ENCODE data around the gene PRDM5.

The PRDM5 gene

DNA sequence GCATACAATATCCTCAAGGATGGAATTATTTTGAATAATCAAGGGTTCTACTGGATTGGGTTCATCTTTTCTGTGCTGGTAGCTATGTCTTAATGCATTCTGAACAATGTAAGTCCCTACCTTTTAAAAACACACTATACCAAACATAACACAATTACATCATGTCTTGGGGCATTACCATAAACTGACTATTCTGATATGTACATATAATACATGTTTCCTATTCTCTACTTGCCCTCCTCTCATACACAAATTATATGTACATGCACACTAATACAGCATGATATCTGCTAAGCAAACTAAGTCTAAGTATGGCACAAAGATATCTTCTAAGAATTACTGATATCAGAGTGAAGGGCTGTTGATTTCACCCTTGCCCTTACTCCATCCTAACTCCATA is 147.1 kb downstream of the PRDM5 start:
- Histone ChIP-seq H3K9ac (ENCODE audit: low read depth, low read length) (no peak overlapping the region), H3K9me3 (ENCODE audit: insufficient read depth, low read depth, low read length) (peaks cover 8% of the 10 kb centered on the region; the same call in 1 of the 2 replicates), H3K27ac (ENCODE audit: low read depth, low read length) (no peak overlapping the region), H3K4me3 (ENCODE audit: low read length) (no peak overlapping the region), H3K4me1 (ENCODE audit: insufficient read depth, low read length) (no peaks in the 10 kb centered on the region), H3K27me3 (ENCODE audit: insufficient read depth, low read length) (no peaks in the 10 kb centered on the region), H3K36me3 (ENCODE audit: insufficient read depth, low read length) (no peaks in the 10 kb centered on the region)

DNA sequence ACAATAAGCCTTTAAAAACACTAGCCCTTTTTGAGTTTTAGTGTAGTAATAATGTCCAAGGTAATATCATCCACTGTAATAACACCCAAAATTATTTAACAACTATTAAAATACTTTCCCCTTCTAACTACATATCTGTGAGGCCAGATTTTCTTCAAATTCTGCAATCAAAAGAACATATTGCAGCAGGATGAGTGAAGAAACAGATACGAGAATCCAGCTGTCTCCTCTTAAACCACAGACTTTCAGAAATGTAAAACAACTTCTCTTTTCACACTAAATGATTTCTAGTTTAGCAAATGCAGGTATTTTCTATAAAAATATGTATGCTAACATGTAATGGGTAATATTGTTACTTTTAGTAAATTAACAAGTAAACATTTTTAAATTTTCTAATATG is 148.9 kb downstream of the PRDM5 start:
- no peaks in the 10 kb centered on the region for H3K4me1 ChIP-seq (ENCODE audit: insufficient read depth, low read length)
- H3K9ac ChIP-seq (ENCODE audit: low read depth, low read length): no peak overlapping the region
- no peak overlapping the region for H3K27ac ChIP-seq (ENCODE audit: low read depth, low read length)
- H3K9me3 ChIP-seq (ENCODE audit: insufficient read depth, low read depth, low read length): peaks cover 8% of the 10 kb centered on the region; the same call in 1 of the 2 replicates
- H3K36me3 ChIP-seq (ENCODE audit: insufficient read depth, low read length): no peaks in the 10 kb centered on the region
- H3K27me3 ChIP-seq (ENCODE audit: insufficient read depth, low read length): no peaks in the 10 kb centered on the region
- no peak overlapping the region for H3K4me3 ChIP-seq (ENCODE audit: low read length)
- 92% methylated on average over 1 of the region's 1 CpG for WGBS

DNA sequence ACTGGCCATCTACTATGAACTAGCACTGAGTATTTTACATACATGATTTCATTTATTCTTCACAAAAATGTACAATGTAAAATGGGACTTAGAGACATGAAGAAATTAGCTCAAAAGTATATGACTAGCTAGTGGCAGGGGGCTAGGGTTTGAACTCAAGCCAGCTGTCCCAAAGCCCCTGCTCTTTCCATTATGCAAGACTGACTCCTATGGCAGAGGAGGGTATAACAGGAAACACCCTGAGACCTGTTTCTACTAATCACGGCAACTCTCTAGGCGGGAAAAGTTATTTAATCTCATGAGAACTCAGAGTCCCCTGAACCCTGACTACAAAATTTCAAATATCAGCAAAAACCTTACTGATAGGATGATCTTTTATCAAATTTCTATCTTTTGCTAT is 150.6 kb downstream of the PRDM5 start:
- WGBS: 69% methylated on average over 2 of the region's 2 CpGs
- H3K9ac ChIP-seq (ENCODE audit: low read depth, low read length): no peak overlapping the region
- H3K4me3 ChIP-seq (ENCODE audit: low read length): no peak overlapping the region
- peaks cover 8% of the 10 kb centered on the region; the same call in 1 of the 2 replicates for H3K9me3 ChIP-seq (ENCODE audit: insufficient read depth, low read depth, low read length)
- H3K27me3 ChIP-seq (ENCODE audit: insufficient read depth, low read length): no peaks in the 10 kb centered on the region
- H3K4me1 ChIP-seq (ENCODE audit: insufficient read depth, low read length): no peaks in the 10 kb centered on the region
- no peaks in the 10 kb centered on the region for H3K36me3 ChIP-seq (ENCODE audit: insufficient read depth, low read length)
- H3K27ac ChIP-seq (ENCODE audit: low read depth, low read length): no peak overlapping the region

DNA sequence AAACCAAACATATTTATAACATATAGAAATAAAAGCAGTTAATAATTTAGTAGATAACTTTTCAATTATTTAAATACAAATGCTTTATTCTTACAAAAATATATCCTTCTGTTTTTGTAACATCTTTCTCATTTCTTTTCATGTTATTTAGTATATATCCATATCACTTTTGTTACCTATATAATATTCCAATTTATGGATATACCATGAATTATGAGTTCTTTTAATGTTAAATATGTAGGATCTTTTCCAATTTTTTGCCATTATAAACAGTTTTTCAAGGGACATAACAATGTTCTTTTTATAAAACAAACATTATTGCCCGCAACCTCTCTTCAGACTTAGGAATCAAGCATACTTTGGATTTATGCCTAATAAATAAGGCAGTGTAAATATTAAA is 151.6 kb downstream of the PRDM5 start:
- Histone ChIP-seq H3K4me1 (ENCODE audit: insufficient read depth, low read length) (no peaks in the 10 kb centered on the region), H3K9me3 (ENCODE audit: insufficient read depth, low read depth, low read length) (peaks cover 8% of the 10 kb centered on the region; the same call in 1 of the 2 replicates)
- WGBS: 100% methylated on average over 1 of the region's 1 CpG

DNA sequence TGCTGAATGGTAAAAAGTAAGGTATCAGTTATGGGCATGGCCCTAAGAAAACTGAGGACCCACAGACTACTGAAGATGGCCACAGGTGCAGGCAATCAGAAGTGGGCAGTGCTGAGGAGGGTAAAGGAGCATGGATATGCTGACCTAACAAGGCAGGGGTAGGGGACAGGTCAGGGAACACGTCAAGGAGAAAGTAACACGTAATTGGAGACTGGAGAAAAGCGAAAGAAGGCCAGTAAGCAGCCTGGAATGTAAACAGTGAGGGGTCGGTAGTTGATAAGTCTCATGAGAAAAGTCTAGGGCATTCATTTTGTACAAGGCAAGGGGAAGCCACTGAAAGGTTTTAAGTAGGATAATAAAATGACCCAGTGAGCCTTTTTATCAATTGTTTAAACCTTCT is 153.3 kb downstream of the PRDM5 start:
- no peaks in the 10 kb centered on the region for H3K36me3 ChIP-seq (ENCODE audit: insufficient read depth, low read length)
- peaks cover 8% of the 10 kb centered on the region; the same call in 1 of the 2 replicates for H3K9me3 ChIP-seq (ENCODE audit: insufficient read depth, low read depth, low read length)
- H3K27ac ChIP-seq (ENCODE audit: low read depth, low read length): no peak overlapping the region
- 76% methylated on average over 4 of the region's 4 CpGs for WGBS
- H3K4me3 ChIP-seq (ENCODE audit: low read length): no peak overlapping the region
- no peaks in the 10 kb centered on the region for H3K4me1 ChIP-seq (ENCODE audit: insufficient read depth, low read length)
- no peaks in the 10 kb centered on the region for H3K27me3 ChIP-seq (ENCODE audit: insufficient read depth, low read length)
- no peak overlapping the region for H3K9ac ChIP-seq (ENCODE audit: low read depth, low read length)

More for the DNA sequence above, 151.6 kb downstream of the PRDM5 start:
- no peak overlapping the region for H3K4me3 ChIP-seq (ENCODE audit: low read length)
- H3K27me3 ChIP-seq (ENCODE audit: insufficient read depth, low read length): no peaks in the 10 kb centered on the region
- no peak overlapping the region for H3K27ac ChIP-seq (ENCODE audit: low read depth, low read length)
- H3K36me3 ChIP-seq (ENCODE audit: insufficient read depth, low read length): no peaks in the 10 kb centered on the region
- H3K9ac ChIP-seq (ENCODE audit: low read depth, low read length): no peak overlapping the region

DNA sequence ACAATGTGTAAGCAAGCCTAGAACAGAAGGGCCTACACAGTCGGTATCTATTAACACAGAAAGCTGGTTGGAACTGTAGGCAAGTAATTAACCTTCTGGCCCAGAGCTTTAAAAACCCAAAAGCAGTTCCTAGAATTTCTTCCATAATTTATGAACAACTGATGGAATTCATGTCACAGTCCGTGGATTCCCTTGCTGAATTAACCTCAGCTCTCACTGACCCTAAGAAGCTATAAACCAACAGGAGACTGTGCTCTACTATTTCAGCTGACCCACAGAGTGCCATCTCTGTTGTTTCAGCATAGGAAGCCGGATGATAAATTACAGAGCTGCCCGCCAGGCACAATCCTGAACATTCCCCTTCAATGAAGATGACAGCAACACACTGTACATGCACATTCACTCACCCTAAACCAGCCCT is 157.3 kb downstream of the PRDM5 start:
- no peak overlapping the region for H3K27ac ChIP-seq (ENCODE audit: low read depth, low read length)
- H3K36me3 ChIP-seq (ENCODE audit: insufficient read depth, low read length): no peaks in the 10 kb centered on the region
- H3K9ac ChIP-seq (ENCODE audit: low read depth, low read length): no peak overlapping the region
- no peaks in the 10 kb centered on the region for H3K27me3 ChIP-seq (ENCODE audit: insufficient read depth, low read length)
- no peaks in the 10 kb centered on the region for H3K9me3 ChIP-seq (ENCODE audit: insufficient read depth, low read depth, low read length)
- WGBS: 95% methylated on average over 4 of the region's 4 CpGs
- no peak overlapping the region for H3K4me3 ChIP-seq (ENCODE audit: low read length)
- H3K4me1 ChIP-seq (ENCODE audit: insufficient read depth, low read length): no peaks in the 10 kb centered on the region

DNA sequence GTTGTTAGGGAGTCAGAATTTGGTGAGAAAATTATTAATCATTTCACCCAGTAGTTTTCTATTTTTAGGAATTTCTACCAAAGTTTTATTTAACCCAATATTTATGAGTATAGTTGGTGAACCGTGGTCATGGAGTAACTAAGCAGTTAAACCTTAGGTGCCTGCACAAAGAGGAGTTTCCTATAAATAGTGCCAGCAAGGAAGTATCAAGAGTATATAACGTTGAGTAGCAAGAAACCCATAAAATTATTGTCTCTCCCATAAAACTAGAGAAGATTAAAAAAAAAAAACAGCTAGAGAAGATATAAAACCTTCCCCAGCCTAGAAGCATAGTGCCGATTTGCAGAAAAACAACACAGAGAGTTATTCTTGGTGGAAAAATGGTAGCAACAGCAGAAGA is 158.9 kb downstream of the PRDM5 start:
- Histone ChIP-seq H3K4me1 (ENCODE audit: insufficient read depth, low read length) (no peaks in the 10 kb centered on the region), H3K27me3 (ENCODE audit: insufficient read depth, low read length) (no peaks in the 10 kb centered on the region), H3K9me3 (ENCODE audit: insufficient read depth, low read depth, low read length) (no peaks in the 10 kb centered on the region), H3K9ac (ENCODE audit: low read depth, low read length) (no peak overlapping the region), H3K36me3 (ENCODE audit: insufficient read depth, low read length) (no peaks in the 10 kb centered on the region), H3K27ac (ENCODE audit: low read depth, low read length) (no peak overlapping the region), H3K4me3 (ENCODE audit: low read length) (no peak overlapping the region)
- WGBS: 100% methylated on average over 2 of the region's 3 CpGs

DNA sequence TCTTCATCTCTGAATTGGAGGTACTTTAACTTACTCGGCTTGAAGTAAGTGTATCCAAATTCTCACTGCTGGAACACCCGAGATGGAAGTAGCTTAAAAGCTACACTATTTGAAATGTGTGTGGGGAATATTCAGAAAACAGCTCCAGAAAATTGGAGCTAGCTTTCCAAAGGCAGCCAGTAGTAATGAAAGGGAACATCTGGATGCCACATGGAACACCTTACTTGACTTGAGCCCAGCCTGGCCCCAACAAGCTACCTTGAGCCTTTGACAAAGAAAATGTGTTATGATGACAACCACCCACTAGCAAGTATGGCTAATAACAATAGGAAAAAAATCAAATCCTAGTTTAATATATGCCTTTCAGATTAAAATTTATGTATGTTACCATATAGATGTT is 161.5 kb downstream of the PRDM5 start:
- Histone ChIP-seq H3K9ac (ENCODE audit: low read depth, low read length) (no peak overlapping the region), H3K4me3 (ENCODE audit: low read length) (no peak overlapping the region), H3K9me3 (ENCODE audit: insufficient read depth, low read depth, low read length) (no peaks in the 10 kb centered on the region), H3K27me3 (ENCODE audit: insufficient read depth, low read length) (no peaks in the 10 kb centered on the region), H3K27ac (ENCODE audit: low read depth, low read length) (no peak overlapping the region), H3K36me3 (ENCODE audit: insufficient read depth, low read length) (no peaks in the 10 kb centered on the region), H3K4me1 (ENCODE audit: insufficient read depth, low read length) (no peaks in the 10 kb centered on the region)
- 94% methylated on average over 2 of the region's 2 CpGs for WGBS

DNA sequence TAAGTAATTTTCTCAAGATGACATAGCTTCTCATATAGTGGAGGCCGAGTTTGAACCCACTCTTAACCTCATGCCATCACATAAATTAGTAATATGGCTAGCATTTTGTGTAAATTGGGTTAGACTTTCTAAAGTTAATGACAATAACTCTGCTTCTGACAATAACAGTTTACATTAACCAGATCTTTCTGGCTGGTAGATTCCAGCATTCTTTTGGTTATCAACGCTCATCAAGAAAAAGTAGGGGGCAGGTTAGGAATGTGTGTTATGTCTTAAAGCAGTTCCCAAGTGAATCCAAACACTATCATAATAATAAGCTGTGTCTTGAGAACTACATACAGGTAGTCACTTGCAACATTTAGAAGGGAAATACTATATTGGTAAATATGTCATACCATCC is 162.5 kb downstream of the PRDM5 start:
- Histone ChIP-seq H3K4me1 (ENCODE audit: insufficient read depth, low read length) (no peaks in the 10 kb centered on the region), H3K27me3 (ENCODE audit: insufficient read depth, low read length) (no peaks in the 10 kb centered on the region), H3K4me3 (ENCODE audit: low read length) (no peak overlapping the region), H3K36me3 (ENCODE audit: insufficient read depth, low read length) (no peaks in the 10 kb centered on the region), H3K9ac (ENCODE audit: low read depth, low read length) (no peak overlapping the region), H3K9me3 (ENCODE audit: insufficient read depth, low read depth, low read length) (no peaks in the 10 kb centered on the region), H3K27ac (ENCODE audit: low read depth, low read length) (no peak overlapping the region)
- no CpG with 5 or more reads among the region's 2 CpGs for WGBS

DNA sequence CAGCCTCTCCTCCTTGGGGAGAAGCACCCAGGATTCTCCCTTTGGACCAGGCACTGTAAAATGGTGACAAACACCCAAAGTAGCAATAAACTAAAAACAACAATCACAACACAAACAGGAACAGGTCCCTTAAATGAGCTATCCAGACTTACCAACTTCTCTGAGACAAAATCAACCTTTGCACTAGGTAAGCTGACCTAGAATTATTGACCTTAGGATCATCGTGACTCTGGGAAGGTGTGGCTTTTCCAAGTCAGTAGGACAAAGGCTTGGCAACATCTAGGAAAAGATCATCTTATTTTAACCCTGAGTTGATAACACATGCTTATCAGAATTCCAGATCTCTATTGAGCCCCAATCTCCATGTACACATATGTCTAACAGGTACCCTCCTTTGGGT is 166.7 kb downstream of the PRDM5 start:
- peaks cover 6% of the 10 kb centered on the region; the same call in 1 of the 2 replicates for H3K9me3 ChIP-seq (ENCODE audit: insufficient read depth, low read depth, low read length)
- H3K9ac ChIP-seq (ENCODE audit: low read depth, low read length): no peak overlapping the region
- H3K27ac ChIP-seq (ENCODE audit: low read depth, low read length): no peak overlapping the region
- peaks cover 13% of the 10 kb centered on the region for H3K36me3 ChIP-seq (ENCODE audit: insufficient read depth, low read length)
- H3K27me3 ChIP-seq (ENCODE audit: insufficient read depth, low read length): no peaks in the 10 kb centered on the region
- H3K4me1 ChIP-seq (ENCODE audit: insufficient read depth, low read length): peaks cover 6% of the 10 kb centered on the region; the same call in 1 of the 2 replicates
- no peak overlapping the region for H3K4me3 ChIP-seq (ENCODE audit: low read length)
- 97% methylated on average over 1 of the region's 1 CpG for WGBS

DNA sequence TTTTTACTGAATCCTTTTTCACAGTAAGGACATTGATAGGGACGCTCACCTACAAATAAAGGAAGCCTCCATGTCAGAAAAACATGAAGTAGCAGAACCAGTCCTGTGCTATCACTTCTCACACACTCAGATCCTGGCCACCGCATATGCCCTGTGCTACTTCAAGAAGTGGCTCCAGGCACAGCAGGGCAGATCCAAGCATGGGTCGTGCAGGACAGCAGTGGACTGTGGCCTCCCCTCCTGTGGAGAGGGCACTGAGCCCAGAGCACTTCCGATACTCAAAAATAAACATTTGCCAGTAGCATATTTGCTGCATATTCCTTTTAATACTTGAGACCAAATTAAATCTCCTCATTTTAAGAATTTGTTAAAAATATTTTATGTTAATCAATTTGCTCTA is 167.9 kb downstream of the PRDM5 start:
- H3K27me3 ChIP-seq (ENCODE audit: insufficient read depth, low read length): no peaks in the 10 kb centered on the region
- H3K36me3 ChIP-seq (ENCODE audit: insufficient read depth, low read length): peaks cover 19% of the 10 kb centered on the region
- WGBS: 90% methylated on average over 4 of the region's 4 CpGs
- no peak overlapping the region for H3K27ac ChIP-seq (ENCODE audit: low read depth, low read length)
- peaks cover 6% of the 10 kb centered on the region; the same call in 1 of the 2 replicates for H3K4me1 ChIP-seq (ENCODE audit: insufficient read depth, low read length)
- H3K9me3 ChIP-seq (ENCODE audit: insufficient read depth, low read depth, low read length): peaks cover 10% of the 10 kb centered on the region; the same call in 1 of the 2 replicates
- no peak overlapping the region for H3K4me3 ChIP-seq (ENCODE audit: low read length)
- H3K9ac ChIP-seq (ENCODE audit: low read depth, low read length): no peak overlapping the region

DNA sequence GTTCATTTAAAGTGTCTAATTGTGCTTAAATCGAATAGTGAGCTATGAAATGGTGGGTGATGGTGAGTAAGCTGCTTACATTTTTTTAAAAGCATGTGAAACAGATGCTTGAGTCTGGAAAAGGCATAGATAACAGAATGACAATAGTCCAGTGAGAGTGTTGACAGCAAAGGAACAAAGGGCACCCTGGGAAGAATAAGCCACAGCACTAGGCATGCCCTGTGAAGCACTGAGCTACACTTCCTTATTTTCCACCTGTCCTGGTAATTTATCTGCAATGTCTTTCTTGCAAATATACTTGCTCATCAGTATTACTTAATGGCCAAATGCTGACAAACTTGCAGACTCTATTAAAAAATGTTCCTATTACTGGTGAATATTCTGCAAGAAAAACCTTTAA is 168.7 kb downstream of the PRDM5 start:
- Histone ChIP-seq H3K9ac (ENCODE audit: low read depth, low read length) (no peak overlapping the region), H3K4me1 (ENCODE audit: insufficient read depth, low read length) (peaks cover 6% of the 10 kb centered on the region; the same call in 1 of the 2 replicates), H3K36me3 (ENCODE audit: insufficient read depth, low read length) (peaks cover 19% of the 10 kb centered on the region), H3K27ac (ENCODE audit: low read depth, low read length) (no peak overlapping the region), H3K4me3 (ENCODE audit: low read length) (no peak overlapping the region), H3K27me3 (ENCODE audit: insufficient read depth, low read length) (no peaks in the 10 kb centered on the region), H3K9me3 (ENCODE audit: insufficient read depth, low read depth, low read length) (peaks cover 10% of the 10 kb centered on the region; the same call in 1 of the 2 replicates)
- WGBS: 87% methylated on average over 1 of the region's 1 CpG

All from HUES64 (cell line).